ENCODE data around the gene DHX35.

GRCh38 chr20:39067526-39068216 is 105.5 kb downstream of the DHX35 start:
- no peak for TF ChIP-seq CTCF (conservative IDR thresholded peaks at IDR 0.05 in 1 of 2, IDR thresholded peaks at IDR 0.05 in 1 of 2; ENCODE audit: extremely low read depth in 1 of 2, insufficient read depth in 1 of 2, low read depth in 1 of 2, low read length in 2 of 2)
- no peak for TF ChIP-seq EZH2 (IDR thresholded peaks at IDR 0.05; ENCODE audit: borderline replicate concordance, low read length)
